Trophoblast cell (in vitro differentiated cells and primary cell): Measurements from ENCODE around the gene MEX3B.
"Not testable (repeated sequence)": the region's sequence is repeated elsewhere in the genome, so short reads cannot be mapped to it uniquely, and the experiment has no call there.

ENCODE experiments used
- DNase-seq, 2 donors: peaks; one replicate each; pipeline ENCODE4 v3.0.0-alpha.2; 2016
- H2AFZ ChIP-seq: 2 replicates; pipeline ENCODE4 v1.6.1; 2013; ENCODE audit warnings: low read length, moderate library complexity, mild to moderate bottlenecking; ENCODE audit not compliant: insufficient read depth, poor library complexity
- H2AK5ac ChIP-seq: 2 replicates; pipeline ENCODE4 v1.6.1; 2013; ENCODE audit warnings: mild to moderate bottlenecking, low read length
- H2BK120ac ChIP-seq: 2 replicates; pipeline ENCODE4 v1.6.1; 2013; ENCODE audit warnings: low read length, mild to moderate bottlenecking, moderate library complexity; ENCODE audit not compliant: insufficient read depth, poor library complexity
- H2BK12ac ChIP-seq: 2 replicates; pipeline ENCODE4 v1.6.1; 2013; ENCODE audit warnings: mild to moderate bottlenecking, low read length, moderate library complexity
- H2BK5ac ChIP-seq: 2 replicates; pipeline ENCODE4 v1.6.1; 2013; ENCODE audit warnings: low read length, low read depth, moderate library complexity, mild to moderate bottlenecking; ENCODE audit not compliant: poor library complexity
- H3K14ac ChIP-seq: 2 replicates; pipeline ENCODE4 v1.6.1; 2013; ENCODE audit warnings: mild to moderate bottlenecking, low read length
- H3K18ac ChIP-seq: 2 replicates; pipeline ENCODE4 v1.6.1; 2013; ENCODE audit warnings: mild to moderate bottlenecking, low read length
- H3K23ac ChIP-seq: 2 replicates; pipeline ENCODE4 v1.6.1; 2013; ENCODE audit warnings: low read length
- H3K27ac ChIP-seq: 2 replicates; pipeline ENCODE4 v1.5.1; 2013; ENCODE audit warnings: low read depth, mild to moderate bottlenecking, inconsistent platforms, low read length, moderate library complexity
- H3K27me3 ChIP-seq: 2 replicates; pipeline ENCODE4 v1.6.1; 2013; ENCODE audit warnings: inconsistent platforms, mild to moderate bottlenecking, low read length, moderate library complexity; ENCODE audit not compliant: insufficient read depth
- H3K36me3 ChIP-seq, 2 experiments: 1 replicate in 1 of 2; 2 replicates in 1 of 2; pipeline ENCODE4 v1.6.1; 2013; ENCODE audit warnings: low read length in 2 of 2, mild to moderate bottlenecking in 2 of 2, moderate library complexity in 1 of 2; ENCODE audit not compliant: insufficient read depth in 2 of 2, control insufficient read depth in 1 of 2
- H3K4ac ChIP-seq: 2 replicates; pipeline ENCODE4 v1.6.1; 2013; ENCODE audit warnings: low read depth, mild to moderate bottlenecking, low read length, moderate library complexity
- H3K4me1 ChIP-seq, 2 experiments: 1 replicate in 1 of 2; 2 replicates in 1 of 2; pipeline ENCODE4 v1.6.1; 2013; ENCODE audit warnings: low read length in 2 of 2, mild to moderate bottlenecking in 2 of 2, moderate library complexity in 1 of 2; ENCODE audit not compliant: insufficient read depth in 2 of 2, control insufficient read depth in 1 of 2
- H3K4me2 ChIP-seq: 2 replicates; pipeline ENCODE4 v1.6.1; 2013; ENCODE audit warnings: inconsistent platforms, mild to moderate bottlenecking, low read length, moderate library complexity
- H3K4me3 ChIP-seq: 2 replicates; pipeline ENCODE4 v1.5.1; 2013; ENCODE audit warnings: mild to moderate bottlenecking, low read depth, low read length, inconsistent platforms
- H3K79me1 ChIP-seq: one replicate; pipeline ENCODE4 v1.6.1; 2013; ENCODE audit warnings: low read length
- H3K79me2 ChIP-seq: 2 replicates; pipeline ENCODE4 v1.6.1; 2013; ENCODE audit warnings: low read length, mild to moderate bottlenecking; ENCODE audit not compliant: control insufficient read depth, insufficient read depth, poor library complexity
- H3K9ac ChIP-seq: 2 replicates; pipeline ENCODE4 v1.6.1; 2013; ENCODE audit warnings: mild to moderate bottlenecking, low read length
- H3K9me3 ChIP-seq: 2 replicates; pipeline ENCODE4 v1.6.1; 2013; ENCODE audit warnings: low read depth, mild to moderate bottlenecking, control low read depth, inconsistent platforms, low read length; ENCODE audit not compliant: insufficient read depth
- H4K12ac ChIP-seq: 2 replicates; pipeline ENCODE4 v1.6.1; 2013; ENCODE audit warnings: low read depth, mild to moderate bottlenecking, low read length, moderate library complexity
- H4K8ac ChIP-seq: 2 replicates; pipeline ENCODE4 v1.6.1; 2013; ENCODE audit warnings: low read depth, mild to moderate bottlenecking, low read length, moderate library complexity
- H4K91ac ChIP-seq: one replicate; pipeline ENCODE4 v1.6.1; 2013; ENCODE audit warnings: low read depth, mild to moderate bottlenecking, low read length, moderate library complexity
- WGBS: extraction: QIAGEN DNeasy Blood & Tissue Kit; methylation state at CpG from one replicate; pipeline ENCODE4 v1.1.7; 2013; ENCODE audit warnings: missing lambda C conversion rate; ENCODE audit not compliant: insufficient read length, insufficient coverage; ENCODE audit errors: extremely low coverage; 5-methylcytosine and 5-hydroxymethylcytosine counted together

MEX3B gene

DNA sequence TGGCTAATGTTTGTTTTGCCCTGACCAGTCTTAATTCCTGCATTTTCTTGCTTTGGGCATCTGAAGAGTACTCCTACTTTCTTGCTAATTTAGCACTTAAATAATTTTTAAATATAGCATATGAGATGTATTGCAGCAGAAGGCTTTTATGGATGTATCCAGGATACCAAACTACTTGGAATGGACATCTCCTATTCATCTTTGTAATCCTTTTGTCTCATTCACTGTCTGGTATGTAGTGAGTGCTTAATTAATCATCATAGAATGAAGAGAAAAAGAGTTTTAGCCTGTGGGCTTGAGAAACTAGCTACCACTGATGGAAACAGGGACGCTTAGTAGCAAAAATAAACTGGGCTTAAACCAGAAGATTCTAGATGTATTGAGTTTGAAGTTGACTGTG lies 40.6 kb downstream of the MEX3B start:
- H2BK12ac ChIP-seq: no peak overlapping the region
- H3K9me3 ChIP-seq: peaks cover 2% of the 10 kb centered on the region
- WGBS: no CpG with 5 or more reads among the region's 1 CpG
- no peak overlapping the region for H2AFZ ChIP-seq
- H3K27me3 ChIP-seq: no peaks in the 10 kb centered on the region
- H3K79me2 ChIP-seq: no peaks in the 10 kb centered on the region
- H3K4me2 ChIP-seq: no peak overlapping the region
- no peak overlapping the region for H2AK5ac ChIP-seq
- H3K36me3 ChIP-seq: no peaks in the 10 kb centered on the region
- H4K12ac ChIP-seq: no peak overlapping the region
- no peak overlapping the region for H3K27ac ChIP-seq
- no peak overlapping the region for H3K4ac ChIP-seq
- no peak overlapping the region for H4K8ac ChIP-seq
- no peak overlapping the region for H2BK5ac ChIP-seq
- no peaks in the 10 kb centered on the region for H3K4me1 ChIP-seq
- no peak overlapping the region for H2BK120ac ChIP-seq
- H3K79me1 ChIP-seq: no peaks in the 10 kb centered on the region
- H3K18ac ChIP-seq: no peak overlapping the region
- H4K91ac ChIP-seq: no peak overlapping the region
- H3K23ac ChIP-seq: no peak overlapping the region
- no peak overlapping the region for H3K4me3 ChIP-seq
- H3K9ac ChIP-seq: no peak overlapping the region
- no peak for DNase-seq
- H3K14ac ChIP-seq: no peak overlapping the region

DNA sequence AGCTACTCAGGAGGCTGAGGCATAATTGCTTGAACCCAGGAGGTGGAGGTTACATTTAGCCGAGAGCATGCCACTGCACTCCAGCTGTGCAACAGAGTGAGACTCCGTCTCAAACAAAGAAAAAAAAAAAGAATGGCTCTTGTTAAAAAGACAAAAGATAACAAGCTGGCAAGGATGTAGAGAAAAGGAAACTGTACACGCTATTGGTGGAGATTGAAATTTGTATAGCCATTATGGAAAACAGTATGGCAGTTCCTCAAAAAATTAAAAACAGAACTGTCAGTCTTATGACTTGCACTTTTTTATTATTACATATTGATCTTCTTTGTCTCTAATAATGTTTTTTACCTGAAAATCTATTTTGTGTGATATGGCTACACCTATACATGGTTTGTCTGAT lies 41.9 kb downstream of the MEX3B start:
- no peak overlapping the region for H2AK5ac ChIP-seq
- H3K4me1 ChIP-seq: no peaks in the 10 kb centered on the region
- H3K27me3 ChIP-seq: no peaks in the 10 kb centered on the region
- no peaks in the 10 kb centered on the region for H3K9me3 ChIP-seq
- H2BK120ac ChIP-seq: no peak overlapping the region
- H3K14ac ChIP-seq: no peak overlapping the region
- no peak overlapping the region for H3K9ac ChIP-seq
- no peak overlapping the region for H2BK5ac ChIP-seq
- no peak overlapping the region for H3K4ac ChIP-seq
- no peak overlapping the region for H3K4me2 ChIP-seq
- H3K18ac ChIP-seq: no peak overlapping the region
- WGBS: no CpG with 5 or more reads among the region's 3 CpGs
- no peaks in the 10 kb centered on the region for H3K79me2 ChIP-seq
- H3K79me1 ChIP-seq: no peaks in the 10 kb centered on the region
- no peak overlapping the region for H2BK12ac ChIP-seq
- no peak overlapping the region for H3K23ac ChIP-seq
- H3K36me3 ChIP-seq: no peaks in the 10 kb centered on the region
- no peak for DNase-seq
- H4K91ac ChIP-seq: no peak overlapping the region
- H2AFZ ChIP-seq: no peak overlapping the region
- H4K12ac ChIP-seq: no peak overlapping the region
- H4K8ac ChIP-seq: no peak overlapping the region
- no peak overlapping the region for H3K4me3 ChIP-seq
- no peak overlapping the region for H3K27ac ChIP-seq

DNA sequence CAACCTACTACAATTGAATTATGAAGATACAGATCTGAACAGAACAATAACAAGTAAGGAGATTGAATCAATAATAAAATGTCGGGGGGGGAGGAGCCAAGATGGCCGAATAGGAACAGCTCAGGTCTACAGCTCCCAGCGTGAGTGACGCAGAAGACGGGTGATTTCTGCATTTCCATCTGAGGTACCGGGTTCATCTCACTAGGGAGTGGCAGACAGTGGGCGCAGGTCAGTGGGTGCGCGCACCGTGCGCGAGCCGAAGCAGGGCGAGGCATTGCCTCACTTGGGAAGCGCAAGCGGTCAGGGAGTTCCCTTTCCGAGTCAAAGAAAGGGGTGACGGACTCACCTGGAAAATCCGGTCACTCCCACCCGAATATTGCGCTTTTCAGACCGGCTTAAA lies 50.7 kb downstream of the MEX3B start:
- H3K4me3 ChIP-seq: peak overlapping the region; percentile 68
- H4K12ac ChIP-seq, H3K27me3 ChIP-seq, H4K8ac ChIP-seq, H3K23ac ChIP-seq, H2BK120ac ChIP-seq, H2BK12ac ChIP-seq, H2AK5ac ChIP-seq, H3K4ac ChIP-seq, H3K27ac ChIP-seq, H3K18ac ChIP-seq, H3K9me3 ChIP-seq, H3K36me3 ChIP-seq, H2BK5ac ChIP-seq, H3K4me1 ChIP-seq, H3K79me1 ChIP-seq, H4K91ac ChIP-seq, H2AFZ ChIP-seq, H3K79me2 ChIP-seq, H3K14ac ChIP-seq, H3K9ac ChIP-seq, H3K4me2 ChIP-seq: not testable (repeated sequence)
- WGBS: no CpG with 5 or more reads among the region's 22 CpGs
- peak in 1 of 2 donors; percentile 34 for DNase-seq

DNA sequence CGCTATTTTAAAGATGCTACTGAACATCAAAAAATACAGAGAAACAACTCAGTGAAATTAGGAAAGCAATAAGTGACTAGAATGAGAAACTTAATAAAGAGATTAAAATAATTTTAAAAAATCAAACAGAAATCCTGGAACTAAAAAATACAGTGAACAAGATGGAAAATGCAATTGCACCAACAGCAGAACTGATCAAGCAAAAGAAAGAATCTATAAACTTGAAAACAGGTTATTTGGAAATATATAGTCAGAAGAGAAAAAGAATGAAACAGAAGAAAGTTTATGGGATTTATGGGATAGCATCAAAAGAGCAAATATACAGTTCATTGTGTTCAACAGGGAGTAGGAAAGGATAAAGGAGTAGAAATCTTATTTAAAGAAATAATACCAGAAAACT lies 53.3 kb downstream of the MEX3B start:
- Histone ChIP-seq H2AFZ (no peak overlapping the region), H4K12ac (no peak overlapping the region), H3K4me3 (no peak overlapping the region), H2BK120ac (no peak overlapping the region), H3K79me2 (no peaks in the 10 kb centered on the region), H4K91ac (no peak overlapping the region), H3K18ac (no peak overlapping the region), H3K4me2 (no peak overlapping the region), H3K9me3 (peaks cover 2% of the 10 kb centered on the region), H3K36me3 (no peaks in the 10 kb centered on the region), H3K27ac (no peak overlapping the region), H2BK12ac (no peak overlapping the region), H3K14ac (no peak overlapping the region), H3K27me3 (no peaks in the 10 kb centered on the region), H2BK5ac (no peak overlapping the region), H3K4ac (no peak overlapping the region), H3K79me1 (no peaks in the 10 kb centered on the region), H2AK5ac (no peak overlapping the region), H4K8ac (no peak overlapping the region), H3K23ac (no peak overlapping the region), H3K4me1 (no peaks in the 10 kb centered on the region), H3K9ac (no peak overlapping the region)
- DNase-seq: no peak
- no CpG with 5 or more reads among the region's 1 CpG for WGBS
